ENCODE measurements around the gene PARD3B.

PARD3B gene

DNA sequence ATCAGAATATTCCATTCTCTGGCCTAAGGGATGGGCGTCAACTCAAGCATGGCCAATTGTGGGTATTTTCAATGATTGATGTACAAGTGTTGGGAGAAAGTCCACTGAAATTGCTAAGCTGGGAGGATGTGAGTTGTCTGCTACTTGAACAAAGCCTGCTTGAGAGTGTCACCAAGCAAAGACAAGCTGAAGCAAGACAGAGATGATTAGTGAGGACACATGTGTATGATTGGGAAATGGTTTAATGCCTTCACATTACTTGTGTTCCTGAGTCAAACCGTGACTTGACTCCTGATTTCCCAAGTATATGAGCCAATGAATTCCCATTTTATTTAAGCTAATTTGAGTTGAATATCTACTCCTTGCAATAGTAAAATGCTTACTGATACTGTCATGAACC lies 1113.3 kb downstream of the PARD3B start:
- H3K27ac Mint-ChIP-seq (ENCODE audit: low read depth): no peak overlapping the region
- H3K9me3 Mint-ChIP-seq: no peaks in the 10 kb centered on the region
- ATAC-seq (replicated peaks; ENCODE audit: extremely low read depth, poor library complexity, severe bottlenecking): no peak
- H3K36me3 Mint-ChIP-seq (ENCODE audit: insufficient read depth): no peaks in the 10 kb centered on the region
- no peak overlapping the region for H3K4me3 Mint-ChIP-seq
- no peaks in the 10 kb centered on the region for H3K27me3 Mint-ChIP-seq
- DNase-seq (ENCODE audit: low spot score in 2 of 2): no peak
- no peaks in the 10 kb centered on the region for H3K4me1 Mint-ChIP-seq

DNA sequence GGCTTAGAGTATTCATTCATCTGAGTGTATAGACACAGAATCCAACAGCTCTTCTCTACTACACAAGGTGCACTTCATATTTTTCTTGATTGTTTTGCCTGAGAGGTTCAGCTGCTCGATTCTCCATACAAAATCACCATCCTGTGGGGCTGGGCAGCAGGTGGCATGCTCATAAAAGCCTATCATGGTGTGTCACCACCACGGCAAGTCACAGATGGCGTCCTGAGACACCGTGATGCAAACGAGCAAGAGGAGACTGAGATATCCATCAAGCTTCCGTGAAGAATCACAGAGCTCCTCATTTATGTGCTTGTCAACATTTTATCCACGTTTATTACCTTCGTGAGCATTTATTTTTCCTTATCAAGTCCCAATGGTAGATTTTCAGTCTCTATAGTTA lies 1114.6 kb downstream of the PARD3B start:
- H3K4me3 Mint-ChIP-seq: no peak overlapping the region
- no peak for DNase-seq (ENCODE audit: low spot score in 2 of 2)
- H3K4me1 Mint-ChIP-seq: no peaks in the 10 kb centered on the region
- no peaks in the 10 kb centered on the region for H3K27me3 Mint-ChIP-seq
- ATAC-seq (replicated peaks; ENCODE audit: extremely low read depth, poor library complexity, severe bottlenecking): no peak
- H3K27ac Mint-ChIP-seq (ENCODE audit: low read depth): no peak overlapping the region
- H3K36me3 Mint-ChIP-seq (ENCODE audit: insufficient read depth): no peaks in the 10 kb centered on the region
- peaks cover 5% of the 10 kb centered on the region for H3K9me3 Mint-ChIP-seq

DNA sequence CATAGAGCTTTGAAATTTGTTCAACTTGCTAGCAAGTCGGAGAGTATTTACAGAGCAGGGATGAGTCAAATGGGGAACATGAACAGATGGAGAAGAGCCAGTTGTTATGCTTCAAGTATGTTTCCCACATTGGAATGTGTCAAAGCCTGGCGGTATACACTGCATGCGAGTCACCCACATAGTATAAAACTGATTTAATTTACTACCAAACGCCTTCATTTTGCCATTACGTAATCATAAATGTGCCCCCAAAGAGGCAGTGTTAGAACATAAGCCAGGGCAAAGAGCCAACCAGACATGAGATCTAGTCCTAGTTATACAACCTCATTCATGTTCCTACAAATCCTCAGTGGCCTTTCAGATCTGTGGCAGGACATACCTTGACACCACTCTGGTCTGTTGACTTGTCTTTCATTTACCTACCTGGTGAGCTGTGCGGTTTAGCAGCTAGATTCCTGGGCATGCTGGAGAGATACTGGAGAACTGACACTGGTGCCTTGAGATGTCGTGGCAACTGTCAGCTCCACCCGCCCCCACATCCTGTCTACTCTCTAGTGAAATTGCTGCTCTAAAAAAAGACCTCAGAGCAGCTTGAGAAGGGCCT lies 1115.3 kb downstream of the PARD3B start:
- no peaks in the 10 kb centered on the region for H3K27me3 Mint-ChIP-seq
- peaks cover 5% of the 10 kb centered on the region for H3K9me3 Mint-ChIP-seq
- no peak overlapping the region for H3K4me3 Mint-ChIP-seq
- ATAC-seq (replicated peaks; ENCODE audit: extremely low read depth, poor library complexity, severe bottlenecking): no peak
- H3K4me1 Mint-ChIP-seq: no peaks in the 10 kb centered on the region
- DNase-seq (ENCODE audit: low spot score in 2 of 2): no peak
- no peaks in the 10 kb centered on the region for H3K36me3 Mint-ChIP-seq (ENCODE audit: insufficient read depth)
- no peak overlapping the region for H3K27ac Mint-ChIP-seq (ENCODE audit: low read depth)

DNA sequence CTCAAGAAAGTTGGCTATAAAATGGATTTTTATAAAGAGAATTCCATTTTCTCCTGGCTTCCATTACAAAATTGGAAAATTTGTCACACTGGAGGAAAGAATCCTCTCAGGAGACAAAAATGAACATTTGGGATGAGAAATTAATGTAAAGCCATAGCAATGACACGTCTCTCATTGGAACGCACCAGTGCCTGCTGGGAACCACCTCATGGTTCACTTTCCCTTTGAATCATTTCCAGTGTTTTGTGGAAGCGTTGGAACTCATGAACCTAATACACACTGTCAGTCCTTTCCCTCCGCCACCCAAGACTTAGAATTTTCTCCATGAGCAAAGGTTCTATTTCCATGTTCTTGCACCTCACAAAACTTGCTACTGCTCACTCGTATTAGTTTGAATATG lies 1116.0 kb downstream of the PARD3B start:
- no peak for ATAC-seq (replicated peaks; ENCODE audit: extremely low read depth, poor library complexity, severe bottlenecking)
- H3K27ac Mint-ChIP-seq (ENCODE audit: low read depth): no peak overlapping the region

DNA sequence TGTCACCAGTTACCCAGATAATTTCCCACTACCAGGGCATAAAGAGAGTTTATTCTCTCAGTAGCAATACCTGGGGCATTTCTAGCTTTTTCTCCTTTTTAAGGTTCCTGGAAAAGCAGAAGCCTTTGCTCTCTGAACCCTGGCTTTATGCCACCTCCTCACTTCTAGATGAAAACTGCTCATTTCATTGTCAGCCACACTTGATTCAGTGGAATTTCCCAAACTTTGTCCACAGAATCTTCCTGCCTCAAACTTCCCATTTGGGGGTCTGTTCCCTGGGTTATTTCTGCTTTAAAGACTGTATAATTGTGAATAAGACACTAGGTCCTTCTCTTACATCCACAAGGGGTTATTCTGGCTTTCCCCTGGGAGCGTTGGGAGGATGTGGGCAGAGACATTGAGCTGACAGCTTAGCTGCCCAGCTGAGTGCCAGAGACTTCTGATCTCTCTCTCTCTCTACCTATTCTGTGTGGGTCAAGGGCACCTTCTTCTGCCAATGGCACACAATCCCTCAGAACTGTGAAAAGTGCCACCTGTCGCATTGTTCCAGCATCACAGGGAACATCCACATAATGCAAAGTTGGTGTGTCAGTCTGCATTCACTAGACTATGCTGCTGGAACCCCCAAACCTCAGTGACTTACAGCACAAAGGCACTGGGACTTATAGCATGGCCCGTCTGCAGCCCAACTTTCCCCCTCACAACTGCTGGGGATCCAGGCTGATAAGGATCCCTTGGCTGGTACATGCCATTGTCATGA lies 1117.1 kb downstream of the PARD3B start:
- ATAC-seq (replicated peaks; ENCODE audit: extremely low read depth, poor library complexity, severe bottlenecking): no peak
- no peak overlapping the region for H3K27ac Mint-ChIP-seq (ENCODE audit: low read depth)

More for the DNA sequence above, 1116.0 kb downstream of the PARD3B start:
- no peak for DNase-seq (ENCODE audit: low spot score in 2 of 2)
- H3K4me1 Mint-ChIP-seq: no peaks in the 10 kb centered on the region
- peaks cover 5% of the 10 kb centered on the region for H3K9me3 Mint-ChIP-seq
- H3K36me3 Mint-ChIP-seq (ENCODE audit: insufficient read depth): no peaks in the 10 kb centered on the region
- no peaks in the 10 kb centered on the region for H3K27me3 Mint-ChIP-seq
- no peak overlapping the region for H3K4me3 Mint-ChIP-seq

DNA sequence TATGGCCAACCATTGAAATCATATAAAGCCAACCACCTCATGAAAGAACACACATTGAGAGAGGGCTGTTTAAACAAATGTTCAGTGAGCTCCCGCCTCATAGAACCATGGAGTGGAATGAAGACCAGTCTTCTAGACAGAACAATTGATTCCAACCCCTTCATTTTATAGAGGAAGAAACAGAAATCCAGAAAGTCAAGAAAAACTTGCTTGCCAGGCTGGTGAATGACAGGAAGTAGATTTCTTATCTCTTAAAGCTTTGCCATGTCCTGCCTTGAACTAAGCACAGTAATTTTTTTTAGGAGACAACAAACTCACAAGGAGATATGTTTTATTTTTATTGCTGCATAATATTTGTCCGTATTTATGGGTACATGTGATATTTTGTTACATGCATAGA lies 1120.5 kb downstream of the PARD3B start:
- Mint-ChIP-seq H3K27ac (ENCODE audit: low read depth) (no peak overlapping the region), H3K4me1 (no peaks in the 10 kb centered on the region), H3K9me3 (peaks cover 5% of the 10 kb centered on the region), H3K36me3 (ENCODE audit: insufficient read depth) (peaks cover 2% of the 10 kb centered on the region), H3K4me3 (no peak overlapping the region), H3K27me3 (peaks cover 27% of the 10 kb centered on the region)
- DNase-seq (ENCODE audit: low spot score in 2 of 2) (no peak), ATAC-seq (replicated peaks; ENCODE audit: extremely low read depth, poor library complexity, severe bottlenecking) (no peak)

More for the DNA sequence above, 1117.1 kb downstream of the PARD3B start:
- Mint-ChIP-seq H3K4me1 (no peaks in the 10 kb centered on the region), H3K4me3 (no peak overlapping the region), H3K36me3 (ENCODE audit: insufficient read depth) (no peaks in the 10 kb centered on the region), H3K27me3 (no peaks in the 10 kb centered on the region), H3K9me3 (peaks cover 5% of the 10 kb centered on the region)
- no peak for DNase-seq (ENCODE audit: low spot score in 2 of 2)
